Activated naive CD8-positive, alpha-beta T cell treated with anti-CD3 and anti-CD28 coated beads, Interleukin-2, amount 10 ng/mL, durations not matched to agents 7 days and 5 days (primary cell): ENCODE measurements around the gene PTPRH. TPM values are rescaled to one million over a fixed set of nuclear protein-coding genes. Genes with fewer than 3 reads are reported as not detected.
"Not testable (repeated sequence)": the region's sequence is repeated elsewhere in the genome, so short reads cannot be mapped to it uniquely, and the experiment has no call there.

Source experiments
- ATAC-seq: fragments of 150-1000 bp; cut with Tn5 transposase; one replicate; pipeline ENCODE4 v1.10.0; 2021; ENCODE audit warnings: low read depth, moderate library complexity
- POLR2A ChIA-PET: fragments of 350-600 bp; sonication (Branson Sonifier 250); formaldehyde crosslinking; loops from one replicate; lab custom pipeline; 2021; ENCODE audit warnings: antibody characterized with exemption; lab: Charles Lee
- DNase-seq: peaks from one replicate; pipeline ENCODE4 v3.0.0; 2021
- H3K27ac Mint-ChIP-seq: one replicate; pipeline ENCODE4 v1.8.0; 2022; ENCODE audit warnings: mild to moderate bottlenecking, mixed read lengths
- H3K27me3 Mint-ChIP-seq: one replicate; pipeline ENCODE4 v1.8.0; 2022; ENCODE audit warnings: mild to moderate bottlenecking, moderate library complexity, mixed read lengths
- H3K36me3 Mint-ChIP-seq: one replicate; pipeline ENCODE4 v1.8.0; 2021; ENCODE audit warnings: mild to moderate bottlenecking, mixed read lengths
- H3K4me1 Mint-ChIP-seq: one replicate; pipeline ENCODE4 v1.8.0; 2021; ENCODE audit warnings: mixed read lengths
- H3K4me3 Mint-ChIP-seq: one replicate; pipeline ENCODE4 v1.8.0; 2022; ENCODE audit warnings: mild to moderate bottlenecking, moderate library complexity, mixed read lengths
- H3K9me3 Mint-ChIP-seq: one replicate; pipeline ENCODE4 v1.8.0; 2021; ENCODE audit warnings: mixed read lengths
- total RNA-seq, 2 experiments: library from RNA; stranded (reverse); gene quantifications; one replicate each; pipeline ENCODE4 v1.2.3, GENCODE V29; 2021

The PTPRH gene
- total RNA-seq, 2 experiments from 2014 or later = not detected

DNA sequence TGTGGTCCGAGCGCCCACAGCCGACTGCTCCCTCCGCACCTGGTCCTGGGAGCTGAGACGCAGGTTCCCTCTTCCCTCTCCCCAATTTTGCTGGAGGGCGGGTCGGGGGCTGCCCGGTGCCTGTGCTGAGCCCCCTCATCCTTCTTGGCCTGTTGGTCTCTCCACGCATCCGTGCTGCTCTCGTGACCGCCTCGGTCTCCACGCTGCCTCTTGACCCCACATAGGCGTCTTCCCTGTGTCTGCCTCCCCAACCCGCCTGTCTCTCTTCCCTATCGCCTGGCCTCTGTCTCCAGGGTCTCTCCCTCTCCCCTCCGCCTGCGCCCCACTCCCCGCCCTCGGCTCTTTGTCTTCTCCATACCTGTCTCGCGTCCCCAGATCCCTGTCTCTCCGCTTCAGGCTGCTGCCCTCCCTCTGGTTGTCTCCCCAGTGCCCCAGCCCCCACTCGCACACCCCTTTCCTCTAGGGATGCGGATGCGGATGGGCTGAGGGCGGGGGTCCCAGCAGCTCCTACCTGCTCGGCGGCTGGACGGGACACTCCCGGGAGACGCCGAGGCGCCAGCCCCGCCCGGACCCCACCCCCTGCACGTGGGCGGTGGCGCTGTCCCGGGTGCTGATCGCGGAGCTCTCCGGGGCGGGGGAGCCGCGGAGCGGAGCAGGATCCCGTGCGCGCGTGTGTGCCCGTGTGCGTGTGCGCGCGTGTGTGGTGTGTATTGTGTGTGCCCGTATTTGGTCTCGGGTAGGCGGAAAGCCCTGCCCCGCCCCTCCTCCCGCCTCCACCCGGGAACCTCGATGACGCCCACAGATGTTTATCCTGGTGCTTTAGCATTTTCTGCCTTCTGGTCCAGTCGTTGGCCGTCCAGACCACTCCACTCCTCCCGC, 29.5 kb downstream of the PTPRH start, which contains the start of gene SYT5:
TSS of gene SYT5 (minus strand) at position 684 of the 879 bp plus-strand sequence. CDS start 1,248 bp downstream, outside the sequence.
- Mint-ChIP-seq H3K4me3 (peak within 1 kb of the TSS; percentile 75), H3K27ac (peak within 1 kb of the TSS; percentile 58), H3K9me3 (peaks cover 2% of the 10 kb centered on the region), H3K36me3 (no peaks in the 10 kb centered on the region), H3K4me1 (peaks cover 29% of the 10 kb centered on the region), H3K27me3 (peaks cover 54% of the 10 kb centered on the region)
- ATAC-seq = peak; percentile 50
- peak; percentile 87 for DNase-seq
- POLR2A ChIA-PET = interaction anchor here (0.9 to 2.3 kb wide), 4 partner anchors 75 to 228 kb away, joined by 3 to 6 read pairs (median 4); partner anchors contain the start of genes PPP6R1, TMEM238 and UBE2S

- Mint-ChIP-seq H3K4me3 (peak overlapping the region; percentile 75), H3K27me3 (peaks cover 60% of the 10 kb centered on the region), H3K27ac (peak overlapping the region; percentile 58), H3K36me3 (no peaks in the 10 kb centered on the region), H3K4me1 (peaks cover 30% of the 10 kb centered on the region), H3K9me3 (peaks cover 2% of the 10 kb centered on the region)
- DNase-seq (peak; percentile 94), ATAC-seq (peak; percentile 74)
- POLR2A ChIA-PET = interaction anchor here (1.3 to 1.7 kb wide), 2 partner anchors 76 to 228 kb away, joined by 4 to 6 read pairs; partner anchors contain the start of gene UBE2S
Observed at GRCh38 chr19:55178781-55179599, 30.3 kb downstream of the PTPRH start.

- POLR2A ChIA-PET = no interaction called here
- peaks cover 32% of the 10 kb centered on the region for H3K4me1 Mint-ChIP-seq
- no peak overlapping the region for H3K4me3 Mint-ChIP-seq
- peaks cover 79% of the 10 kb centered on the region for H3K27me3 Mint-ChIP-seq
- H3K27ac Mint-ChIP-seq = no peak overlapping the region
- ATAC-seq = no peak
- no peak for DNase-seq
- no peaks in the 10 kb centered on the region for H3K36me3 Mint-ChIP-seq
- peaks cover 2% of the 10 kb centered on the region for H3K9me3 Mint-ChIP-seq
Observed at GRCh38 chr19:55176076-55176475, 33.2 kb downstream of the PTPRH start.

GRCh38 chr19:55175117-55175867, 34.0 kb downstream of the PTPRH start:
- ATAC-seq (no peak), DNase-seq (no peak)
- POLR2A ChIA-PET = interaction anchor here (2.2 kb wide), 1 partner anchor 79 kb away, joined by 10 read pairs; no protein-coding TSS in a partner anchor
- peaks cover 79% of the 10 kb centered on the region for H3K27me3 Mint-ChIP-seq
- H3K36me3 Mint-ChIP-seq = no peaks in the 10 kb centered on the region
- peaks cover 2% of the 10 kb centered on the region for H3K9me3 Mint-ChIP-seq
- H3K4me3 Mint-ChIP-seq = no peak overlapping the region
- peaks cover 28% of the 10 kb centered on the region for H3K4me1 Mint-ChIP-seq
- H3K27ac Mint-ChIP-seq = no peak overlapping the region

DNA sequence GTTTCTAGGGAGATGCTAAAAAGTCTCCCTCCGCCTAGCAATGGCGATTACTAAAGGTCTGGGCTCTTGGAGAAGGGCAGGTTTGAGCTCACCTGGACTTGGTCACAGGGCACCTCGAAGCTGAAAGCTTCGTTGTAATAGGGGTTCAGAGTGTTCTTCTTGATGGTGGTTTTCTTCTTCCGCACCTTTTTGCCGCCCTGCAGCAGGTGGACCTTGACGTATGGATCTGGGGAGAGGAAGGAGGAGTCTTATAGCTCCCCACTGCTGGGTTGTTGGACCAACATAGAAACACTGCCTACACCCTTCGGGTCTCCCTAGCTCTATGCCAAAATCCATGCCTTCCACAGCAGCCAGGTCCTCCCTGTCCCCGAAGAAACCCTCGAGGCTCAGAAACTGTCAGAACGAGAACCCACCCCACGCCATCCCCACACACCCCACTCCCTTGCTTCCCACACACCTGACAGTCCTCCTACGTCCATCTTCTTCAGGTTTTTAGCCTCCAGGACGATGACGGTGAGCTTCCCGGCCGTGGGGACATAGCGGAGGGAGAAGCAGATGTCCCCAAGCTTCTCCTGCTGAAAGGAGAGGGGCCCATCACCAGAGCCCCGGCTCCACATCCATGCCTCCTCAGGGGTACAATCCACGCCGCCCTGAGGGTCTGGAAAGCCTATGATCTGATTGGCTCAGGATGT, 34.7 kb downstream of the PTPRH start:
- Mint-ChIP-seq H3K9me3 (peaks cover 2% of the 10 kb centered on the region), H3K27ac (no peak overlapping the region), H3K4me1 (peaks cover 24% of the 10 kb centered on the region), H3K36me3 (no peaks in the 10 kb centered on the region), H3K27me3 (peaks cover 80% of the 10 kb centered on the region), H3K4me3 (peak overlapping the region; percentile 76)
- POLR2A ChIA-PET = interaction anchor here (1.7 to 2.2 kb wide), 2 partner anchors 80 to 85 kb away, joined by 6 to 10 read pairs; partner anchors contain the start of gene PPP6R1
- no peak for DNase-seq
- no peak for ATAC-seq

GRCh38 chr19:55173714-55174409, 35.4 kb downstream of the PTPRH start:
- Mint-ChIP-seq H3K36me3 (no peaks in the 10 kb centered on the region), H3K4me3 (peak overlapping the region; percentile 76), H3K9me3 (peaks cover 2% of the 10 kb centered on the region), H3K27ac (no peak overlapping the region), H3K4me1 (peaks cover 21% of the 10 kb centered on the region), H3K27me3 (peaks cover 82% of the 10 kb centered on the region)
- ATAC-seq (peak; percentile 81), DNase-seq (peak; percentile 75)
- POLR2A ChIA-PET = interaction anchor here (0.7 to 2.2 kb wide), 3 partner anchors 14 to 85 kb away, joined by 3 to 10 read pairs (median 6); partner anchors contain the start of gene PPP6R1

DNA sequence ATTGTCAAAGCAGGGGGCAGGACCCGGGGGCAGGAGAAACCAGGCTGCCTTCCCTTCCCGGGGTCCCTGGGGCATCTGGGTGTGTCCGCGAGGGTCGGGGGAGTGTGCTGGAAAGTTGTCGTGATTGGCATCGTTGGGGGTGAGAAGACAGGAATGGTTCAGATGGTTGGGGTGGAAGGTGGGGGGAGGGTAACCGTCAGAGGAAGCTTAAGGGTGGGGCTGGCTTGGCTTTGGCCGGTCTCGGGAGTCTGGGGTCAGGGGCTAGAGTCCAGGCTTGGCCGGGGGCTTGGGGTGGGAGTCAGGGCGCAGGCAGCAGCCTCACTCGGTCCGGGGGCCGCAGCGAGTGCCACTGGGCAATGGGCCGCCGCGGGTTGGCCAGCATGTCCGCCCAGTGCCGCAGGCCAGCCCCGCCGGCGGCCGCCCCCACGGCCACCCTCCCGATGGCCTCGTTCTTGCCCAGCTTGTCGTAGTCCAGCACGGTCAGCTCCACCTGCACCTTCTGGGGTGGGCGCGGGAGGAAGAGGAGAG, 36.1 kb downstream of the PTPRH start:
- no peak for ATAC-seq
- peaks cover 81% of the 10 kb centered on the region for H3K27me3 Mint-ChIP-seq
- peaks cover 2% of the 10 kb centered on the region for H3K9me3 Mint-ChIP-seq
- H3K4me3 Mint-ChIP-seq = peak overlapping the region; percentile 77
- H3K27ac Mint-ChIP-seq = no peak overlapping the region
- H3K36me3 Mint-ChIP-seq = no peaks in the 10 kb centered on the region
- H3K4me1 Mint-ChIP-seq = peaks cover 19% of the 10 kb centered on the region
- DNase-seq = no peak
- POLR2A ChIA-PET = interaction anchor here (0.7 to 2.2 kb wide), 3 partner anchors 13 to 86 kb away, joined by 3 to 10 read pairs (median 6); partner anchors contain the start of gene PPP6R1

DNA sequence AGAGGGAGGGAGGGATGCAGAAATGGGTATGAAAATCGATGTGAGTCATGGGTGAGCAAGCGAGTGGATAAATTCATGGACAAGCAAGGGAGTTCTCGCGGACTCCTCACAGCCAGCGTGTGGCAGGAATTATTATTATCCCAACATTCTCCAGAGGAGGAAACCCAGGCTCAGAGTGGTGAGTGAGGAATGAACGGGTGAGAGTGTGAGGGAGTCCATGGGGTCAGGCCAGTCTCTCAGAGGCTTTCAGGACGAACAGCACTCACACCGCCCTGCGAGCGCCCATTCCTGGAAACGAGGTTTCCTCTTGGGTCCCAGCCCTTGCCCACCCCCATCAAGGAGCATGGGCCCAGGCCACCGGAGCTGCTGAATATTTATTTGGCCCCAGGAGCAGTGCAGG, 36.6 kb downstream of the PTPRH start:
- Mint-ChIP-seq H3K4me3 (peak overlapping the region; percentile 77), H3K9me3 (peaks cover 2% of the 10 kb centered on the region), H3K4me1 (peaks cover 17% of the 10 kb centered on the region), H3K27ac (no peak overlapping the region), H3K36me3 (no peaks in the 10 kb centered on the region), H3K27me3 (peaks cover 82% of the 10 kb centered on the region)
- ATAC-seq (no peak), DNase-seq (no peak)
- POLR2A ChIA-PET = interaction anchor here (2.2 kb wide), 1 partner anchor 82 kb away, joined by 10 read pairs; no protein-coding TSS in a partner anchor

DNA sequence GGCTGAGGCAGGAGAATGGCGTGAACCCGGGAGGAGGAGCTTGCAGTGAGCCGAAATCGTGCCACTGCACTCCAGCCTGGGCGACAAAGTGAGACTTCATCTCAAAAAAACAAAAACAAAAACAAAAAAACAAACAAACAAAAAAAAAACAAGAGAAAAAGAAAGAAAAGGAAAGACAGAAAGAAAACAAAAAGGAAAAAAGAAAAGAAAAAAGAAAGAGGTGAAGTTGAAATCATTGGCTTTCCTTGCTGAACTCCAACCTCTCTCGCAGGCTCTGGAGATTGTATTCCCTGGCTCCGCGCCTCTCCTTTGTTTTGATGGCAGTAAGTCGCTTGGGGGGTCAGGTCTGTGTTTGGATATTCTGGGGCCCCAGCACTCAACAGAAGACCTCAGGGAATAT, 37.0 kb downstream of the PTPRH start:
- H3K9me3 Mint-ChIP-seq, DNase-seq, ATAC-seq, POLR2A ChIA-PET, H3K36me3 Mint-ChIP-seq, H3K27ac Mint-ChIP-seq: not testable (repeated sequence)
- Mint-ChIP-seq H3K27me3 (peaks cover 83% of the 10 kb centered on the region), H3K4me3 (peak overlapping the region; percentile 77), H3K4me1 (peaks cover 17% of the 10 kb centered on the region)

GRCh38 chr19:55171440-55171839, 37.9 kb downstream of the PTPRH start:
- no peaks in the 10 kb centered on the region for H3K36me3 Mint-ChIP-seq
- H3K27ac Mint-ChIP-seq = no peak overlapping the region
- no peak overlapping the region for H3K4me3 Mint-ChIP-seq
- peaks cover 24% of the 10 kb centered on the region for H3K4me1 Mint-ChIP-seq
- DNase-seq (no peak), ATAC-seq (no peak)
- POLR2A ChIA-PET = no interaction called here
- H3K27me3 Mint-ChIP-seq = peaks cover 83% of the 10 kb centered on the region
- peaks cover 2% of the 10 kb centered on the region for H3K9me3 Mint-ChIP-seq

DNA sequence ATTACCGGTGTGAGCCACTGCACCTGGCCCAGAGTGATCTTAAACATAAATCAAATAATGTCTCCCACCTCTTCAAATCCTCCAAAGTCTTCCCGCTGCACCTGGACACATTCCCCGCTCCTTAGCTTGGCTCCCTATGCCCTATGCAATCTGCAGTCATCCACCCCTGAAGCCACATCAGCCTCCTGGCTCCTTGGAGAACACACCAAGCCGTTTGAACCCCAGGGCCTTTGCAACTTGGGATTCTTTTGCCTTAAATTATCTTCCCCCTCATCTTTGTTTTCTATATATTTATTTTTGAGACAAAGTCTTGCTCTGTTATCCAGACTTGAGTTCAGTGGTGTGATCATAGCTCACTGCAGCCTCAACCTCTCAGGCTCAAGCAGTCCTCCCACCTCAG, 40.2 kb downstream of the PTPRH start:
- H3K27ac Mint-ChIP-seq = no peak overlapping the region

More for the DNA sequence above, 40.2 kb downstream of the PTPRH start:
- ATAC-seq (no peak), DNase-seq (no peak)
- no peaks in the 10 kb centered on the region for H3K36me3 Mint-ChIP-seq
- no peaks in the 10 kb centered on the region for H3K9me3 Mint-ChIP-seq
- H3K4me3 Mint-ChIP-seq = no peak overlapping the region
- POLR2A ChIA-PET = interaction anchor here (0.7 kb wide), 1 partner anchor 85 kb away, joined by 3 read pairs; no protein-coding TSS in a partner anchor
- peaks cover 80% of the 10 kb centered on the region for H3K27me3 Mint-ChIP-seq
- H3K4me1 Mint-ChIP-seq = peaks cover 16% of the 10 kb centered on the region
